Fibroblast of mammary gland (primary cell): ENCODE data around the gene SAAL1.

ENCODE experiments used
- DNase-seq: peaks from one replicate; pipeline ENCODE4 v3.0.0-alpha.2; 2010; ENCODE audit warnings: low read depth
- H3K4me3 ChIP-seq: 2 replicates; pipeline ENCODE4 v1.5.1; 2011; ENCODE audit warnings: low read depth, mild to moderate bottlenecking, low read length, moderate library complexity; ENCODE audit not compliant: control insufficient read depth
- CTCF ChIP-seq: conservative IDR thresholded peaks from 2 replicates; pipeline ENCODE4 v1.5.1; 2011; ENCODE audit warnings: low read depth, low read length, inconsistent platforms; ENCODE audit not compliant: control insufficient read depth, insufficient read depth

SAAL1 gene

GRCh38 chr11:18108254-18108653 lies 2.4 kb upstream of the SAAL1 start:
- DNase-seq: no peak
- H3K4me3 ChIP-seq: no peak overlapping the region
- no peak for TF ChIP-seq CTCF

GRCh38 chr11:18106688-18107087 lies 806 bp upstream of the SAAL1 start:
- H3K4me3 ChIP-seq: no peak overlapping the region
- TF ChIP-seq CTCF: no peak
- DNase-seq: peak; percentile 64

GRCh38 chr11:18105086-18105801 lies 638 bp downstream of the SAAL1 start:
- peak overlapping the region; percentile 93 for H3K4me3 ChIP-seq
- no peak for TF ChIP-seq CTCF
- no peak for DNase-seq

GRCh38 chr11:18100926-18101656 lies 4.8 kb downstream of the SAAL1 start:
- DNase-seq: no peak
- TF ChIP-seq CTCF: no peak
- H3K4me3 ChIP-seq: no peak overlapping the region

- no peak for DNase-seq
- H3K4me3 ChIP-seq: no peak overlapping the region
- TF ChIP-seq CTCF: no peak
Observed at GRCh38 chr11:18093959-18094358, 11.9 kb downstream of the SAAL1 start.

- TF ChIP-seq CTCF: no peak
- DNase-seq: peak; percentile 52
- H3K4me3 ChIP-seq: no peak overlapping the region
Observed at GRCh38 chr11:18091731-18092130, 14.2 kb downstream of the SAAL1 start.
